Left colon (tissue), 2 donors: ENCODE data around the gene MVD. TPM values are rescaled to one million over a fixed set of nuclear protein-coding genes. Genes with fewer than 3 reads are reported as not detected.

Experiments
- total RNA-seq, 2 donors: library from RNA; stranded (reverse); fragmentation: NEBNext Ultra II Directional; extraction: Animal tissue kit (Norgen Biotek cat#: 25700); gene quantifications; one replicate each; pipeline ENCODE4 v1.2.1, GENCODE V29; 2021
- donor health status: DM: no; HTN: no; CAD: no.
- donor health status: DM: yes; HTN: yes; CAD: no.

MVD gene
- total RNA-seq, 2 donors from 2014 or later: 74.3 to 191 TPM

Other genes starting within 250 kb of the MVD start
- 10 to 100 TPM in 1 of 2 donors, 1 to 10 TPM in 1; 8.0 to 11.3 TPM for gene ZFPM1, start 209.8 kb downstream of the MVD start, total RNA-seq
- gene ZC3H18, start 92.7 kb downstream of the MVD start, total RNA-seq: 10 to 100 TPM; 32.6 to 43.7 TPM
- gene IL17C, start 24.5 kb downstream of the MVD start, total RNA-seq: not detected
- 100 to 1,000 TPM; 277 to 382 TPM for gene CYBA, start 12.0 kb downstream of the MVD start, total RNA-seq
- under 1 TPM; 0.15 to 0.92 TPM for gene SNAI3, start 23.4 kb upstream of the MVD start, total RNA-seq
- gene RNF166, start 43.3 kb upstream of the MVD start, total RNA-seq: 10 to 100 TPM; 11.4 to 12.0 TPM
- gene CTU2, start 43.4 kb upstream of the MVD start, total RNA-seq: 10 to 100 TPM in 1 of 2 donors, 1 to 10 TPM in 1; 9.8 to 15.0 TPM
- 100 to 1,000 TPM; 118 to 146 TPM for gene PIEZO1, start 122.1 kb upstream of the MVD start, total RNA-seq
- gene CDT1, start 140.7 kb upstream of the MVD start, total RNA-seq: 10 to 100 TPM in 1 of 2 donors, 1 to 10 TPM in 1; 6.8 to 14.8 TPM
- gene APRT, start 148.8 kb upstream of the MVD start, total RNA-seq: 100 to 1,000 TPM; 112 to 199 TPM
- gene GALNS, start 193.9 kb upstream of the MVD start, total RNA-seq: 10 to 100 TPM; 39.1 to 43.5 TPM
- gene TRAPPC2L, start 194.0 kb upstream of the MVD start, total RNA-seq: 10 to 100 TPM; 37.0 to 44.4 TPM
- gene PABPN1L, start 203.6 kb upstream of the MVD start, total RNA-seq: not detected